HEK293 (cell line): ENCODE data around the gene APEX1.

ENCODE experiments used
- CTCF ChIA-PET: fragments of 350-600 bp; formaldehyde crosslinking; extraction: SDS; loops from one replicate; lab custom pipeline; 2021; ENCODE audit warnings: antibody characterized with exemption; lab: Yijun Ruan, JAX
- POLR2A ChIA-PET: fragments of 300-600 bp; formaldehyde crosslinking; extraction: SDS; loops from one replicate; lab custom pipeline; 2020; ENCODE audit warnings: antibody characterized with exemption, inconsistent platforms; lab: Yijun Ruan, JAX
- H3K27ac ChIP-seq: fragments of 200-500 bp; sonication (Bioruptor generic); 2 replicates; pipeline ENCODE4 v1.5.1; 2014; ENCODE audit warnings: low read depth, low read length, control low read depth, inconsistent platforms; ENCODE audit errors: extremely low read depth
- H3K36me3 ChIP-seq, 2 experiments: fragments of 200-500 bp in 1 of 2; sonication (Bioruptor generic) in 1 of 2; 1 replicate in 1 of 2; 2 replicates in 1 of 2; pipeline ENCODE4 v1.5.1; 2014 to 2017; ENCODE audit warnings: inconsistent platforms in 2 of 2, low read length in 2 of 2; ENCODE audit not compliant: control insufficient read depth in 2 of 2, insufficient read depth in 1 of 2
- H3K4me1 ChIP-seq: fragments of 200-500 bp; sonication (Bioruptor generic); 2 replicates; pipeline ENCODE4 v1.5.1; 2014; ENCODE audit warnings: mild to moderate bottlenecking, low read length, inconsistent platforms; ENCODE audit not compliant: control insufficient read depth, insufficient read depth
- H3K4me3 ChIP-seq: 2 replicates; pipeline ENCODE4 v1.5.1; 2011; ENCODE audit warnings: low read depth, mild to moderate bottlenecking, control low read depth, low read length, moderate library complexity
- H3K9me3 ChIP-seq: fragments of 200-500 bp; sonication (Bioruptor generic); 2 replicates; pipeline ENCODE4 v1.5.1; 2014; ENCODE audit warnings: low read depth, low read length, inconsistent platforms; ENCODE audit not compliant: control insufficient read depth, insufficient read depth
- BCL11A ChIP-seq: fragments of 450-650 bp; formaldehyde crosslinking; IDR thresholded peaks from 2 replicates; pipeline ENCODE4 v1.5.1; 2016; ENCODE audit warnings: low read depth, missing biosample characterization, missing genetic modification characterization
- EGR2 ChIP-seq: fragments of 450-650 bp; formaldehyde crosslinking; IDR thresholded peaks from 2 replicates; pipeline ENCODE4 v1.5.1; 2016; ENCODE audit warnings: low read depth, missing biosample characterization, missing genetic modification characterization
- HIC1 ChIP-seq: fragments of 450-650 bp; formaldehyde crosslinking; IDR thresholded peaks from 2 replicates; pipeline ENCODE4 v1.5.1; 2016; ENCODE audit warnings: missing biosample characterization, missing genetic modification characterization
- IKZF3 ChIP-seq: fragments of 450-650 bp; IDR thresholded peaks from 2 replicates; pipeline ENCODE4 v1.5.0; 2018; ENCODE audit warnings: missing biosample characterization, mild to moderate bottlenecking, missing genetic modification characterization, moderate library complexity
- PBX3 ChIP-seq: sonication (generic); formaldehyde crosslinking; IDR thresholded peaks from 2 replicates; pipeline ENCODE4 v1.8.1; 2022; ENCODE audit warnings: mild to moderate bottlenecking, moderate library complexity, missing genetic modification reagents
- SP3 ChIP-seq: fragments of 450-650 bp; formaldehyde crosslinking; IDR thresholded peaks from 2 replicates; pipeline ENCODE4 v1.5.1; 2016; ENCODE audit warnings: missing biosample characterization, missing genetic modification characterization
- ZBTB10 ChIP-seq: fragments of 450-650 bp; formaldehyde crosslinking; IDR thresholded peaks from 2 replicates; pipeline ENCODE4 v1.5.1; 2016; ENCODE audit warnings: missing biosample characterization, missing genetic modification characterization
- ZBTB26 ChIP-seq: fragments of 450-650 bp; formaldehyde crosslinking; optimal IDR thresholded peaks from 2 replicates; pipeline ENCODE3; 2016; ENCODE audit warnings: missing biosample characterization, mild to moderate bottlenecking, missing genetic modification characterization
- ZFP69B ChIP-seq: fragments of 450-650 bp; formaldehyde crosslinking; IDR thresholded peaks from 2 replicates; pipeline ENCODE4 v1.5.1; 2016; ENCODE audit warnings: missing biosample characterization, missing genetic modification characterization
- ZNF121 ChIP-seq: fragments of 450-650 bp; formaldehyde crosslinking; IDR thresholded peaks from 2 replicates; pipeline ENCODE4 v1.5.1; 2016; ENCODE audit warnings: missing biosample characterization, missing genetic modification characterization
- ZNF169 ChIP-seq: fragments of 450-650 bp; formaldehyde crosslinking; IDR thresholded peaks from 2 replicates; pipeline ENCODE4 v1.5.1; 2016; ENCODE audit warnings: missing biosample characterization, missing genetic modification characterization
- ZNF202 ChIP-seq: fragments of 450-650 bp; formaldehyde crosslinking; IDR thresholded peaks from 2 replicates; pipeline ENCODE4 v1.5.1; 2016; ENCODE audit warnings: missing biosample characterization, missing genetic modification characterization, borderline replicate concordance
- ZNF239 ChIP-seq: fragments of 450-650 bp; formaldehyde crosslinking; IDR thresholded peaks from 2 replicates; pipeline ENCODE4 v1.5.1; 2016; ENCODE audit warnings: missing biosample characterization, missing genetic modification characterization
- ZNF302 ChIP-seq: fragments of 450-650 bp; formaldehyde crosslinking; IDR thresholded peaks from 2 replicates; pipeline ENCODE4 v1.5.1; 2016; ENCODE audit warnings: missing biosample characterization, missing genetic modification characterization, low read depth
- ZNF354C ChIP-seq: fragments of 450-650 bp; formaldehyde crosslinking; IDR thresholded peaks from 2 replicates; pipeline ENCODE4 v1.5.1; 2016; ENCODE audit warnings: missing biosample characterization, missing genetic modification characterization, low read depth, borderline replicate concordance
- ZNF398 ChIP-seq: fragments of 450-650 bp; formaldehyde crosslinking; IDR thresholded peaks from 2 replicates; pipeline ENCODE4 v1.5.1; 2017; ENCODE audit warnings: missing biosample characterization, missing genetic modification characterization
- ZNF530 ChIP-seq: fragments of 450-650 bp; formaldehyde crosslinking; IDR thresholded peaks from 2 replicates; pipeline ENCODE4 v1.5.1; 2016; ENCODE audit warnings: low read depth, missing biosample characterization, missing genetic modification characterization
- ZNF571 ChIP-seq: fragments of 450-650 bp; formaldehyde crosslinking; IDR thresholded peaks from 2 replicates; pipeline ENCODE4 v1.5.0; 2017; ENCODE audit warnings: missing biosample characterization, missing genetic modification characterization
- ZNF580 ChIP-seq: fragments of 450-650 bp; formaldehyde crosslinking; IDR thresholded peaks from 2 replicates; pipeline ENCODE4 v1.5.1; 2016; ENCODE audit warnings: missing biosample characterization, missing genetic modification characterization
- ZNF707 ChIP-seq: fragments of 450-650 bp; formaldehyde crosslinking; IDR thresholded peaks from 2 replicates; pipeline ENCODE4 v1.5.1; 2016; ENCODE audit warnings: missing biosample characterization, missing genetic modification characterization
- ZSCAN4 ChIP-seq: fragments of 450-650 bp; formaldehyde crosslinking; IDR thresholded peaks from 2 replicates; pipeline ENCODE4 v1.5.1; 2017; ENCODE audit warnings: missing biosample characterization, missing genetic modification characterization

The APEX1 gene

GRCh38 chr14:20428802-20429201, 26.2 kb upstream of the APEX1 start (continued):
- TF ChIP-seq ZNF707 (tag by site-specific recombination) (no peak), ZNF121 (tag by site-specific recombination) (no peak), EGR2 (tag by site-specific recombination) (no peak), ZBTB10 (tag by site-specific recombination) (no peak), ZNF580 (no peak)

- Histone ChIP-seq H3K4me3 (no peak overlapping the region), H3K9me3 (no peaks in the 10 kb centered on the region), H3K36me3 (no peaks in the 10 kb centered on the region), H3K4me1 (no peaks in the 10 kb centered on the region), H3K27ac (no peak overlapping the region)
- POLR2A ChIA-PET: interaction anchor here (1.2 kb wide), 1 partner anchor 25 kb away, joined by 3 read pairs; the partner anchor contains the start of genes APEX1 and OSGEP
- CTCF ChIA-PET: interaction anchor here (2.4 kb wide), 1 partner anchor 14 kb away, joined by 11 read pairs; no protein-coding TSS in a partner anchor
- TF ChIP-seq ZNF530 (tag by site-specific recombination) (no peak), ZNF202 (tag by site-specific recombination) (no peak), ZNF354C (no peak), PBX3 (CRISPR knock-in tag) (no peak), ZNF169 (tag by site-specific recombination) (no peak), BCL11A (tag by site-specific recombination) (no peak), IKZF3 (tag by site-specific recombination) (no peak), SP3 (no peak), HIC1 (tag by site-specific recombination) (no peak), ZBTB26 (tag by site-specific recombination) (no peak), ZNF302 (no peak), ZFP69B (tag by site-specific recombination) (no peak), ZSCAN4 (tag by site-specific recombination) (no peak), ZBTB10 (tag by site-specific recombination) (no peak), ZNF239 (no peak), ZNF398 (no peak), ZNF571 (no peak)
Observed at GRCh38 chr14:20429801-20430669, 25.0 kb upstream of the APEX1 start.
